Dermis microvascular lymphatic vessel endothelial cell (primary cell): Measurements from ENCODE around the gene TOMM20. TPM values are rescaled to one million over a fixed set of nuclear protein-coding genes. Genes with fewer than 3 reads are reported as not detected.
"Not testable (repeated sequence)": the region's sequence is repeated elsewhere in the genome, so short reads cannot be mapped to it uniquely, and the experiment has no call there.

Experiments used
- DNase-seq, 2 donors: peaks; one replicate each; pipeline versions ENCODE4 v3.0.0 to v3.0.0-alpha.2; 2010; ENCODE audit warnings: low read depth in 2 of 2
- total RNA-seq: library from RNA; depleted of rRNA; stranded (reverse); fragments of >200 nt; gene quantifications from 2 replicates; pipeline ENCODE4 v1.2.1, GENCODE V29; 2014

The TOMM20 gene
- total RNA-seq, 1 donor from 2014 or later: 73.6 TPM

GRCh38 chr1:235102259-235102582 is 26.4 kb downstream of the TOMM20 start:
- DNase-seq: no peak

GRCh38 chr1:235101558-235102258 is 26.9 kb downstream of the TOMM20 start:
- no peak for DNase-seq

GRCh38 chr1:235100194-235100772 is 28.4 kb downstream of the TOMM20 start:
- peak in 1 of 2 donors; percentile 61 for DNase-seq

- DNase-seq: no peak
Measured at GRCh38 chr1:235098991-235099390, 29.6 kb downstream of the TOMM20 start.

- DNase-seq: no peak
Measured at GRCh38 chr1:235098547-235098946, 30.1 kb downstream of the TOMM20 start.

- DNase-seq: not testable (repeated sequence)
Measured at GRCh38 chr1:235097501-235097900, 31.1 kb downstream of the TOMM20 start.

GRCh38 chr1:235095938-235096562 is 32.6 kb downstream of the TOMM20 start:
- DNase-seq: no peak

- DNase-seq: peak in 1 of 2 donors; percentile 67
Measured at GRCh38 chr1:235093696-235094592, 34.7 kb downstream of the TOMM20 start.

- peak in 1 of 2 donors; percentile 49 for DNase-seq
Measured at GRCh38 chr1:235093013-235093695, 35.5 kb downstream of the TOMM20 start.

- DNase-seq: not testable (repeated sequence)
Measured at GRCh38 chr1:235092415-235092814, 36.2 kb downstream of the TOMM20 start.

GRCh38 chr1:235092045-235092406 is 36.6 kb downstream of the TOMM20 start:
- DNase-seq: not testable (repeated sequence)

GRCh38 chr1:235091319-235092044 is 37.2 kb downstream of the TOMM20 start:
- not testable (repeated sequence) for DNase-seq

GRCh38 chr1:235090406-235091069 is 38.1 kb downstream of the TOMM20 start:
- no peak for DNase-seq

GRCh38 chr1:235088907-235089306 is 39.7 kb downstream of the TOMM20 start:
- DNase-seq: no peak

GRCh38 chr1:235088430-235088829 is 40.2 kb downstream of the TOMM20 start:
- DNase-seq: no peak

GRCh38 chr1:235087906-235088305 is 40.7 kb downstream of the TOMM20 start:
- no peak for DNase-seq

- DNase-seq: not testable (repeated sequence)
Measured at GRCh38 chr1:235085411-235086117, 43.1 kb downstream of the TOMM20 start.

GRCh38 chr1:235080788-235081187 is 47.8 kb downstream of the TOMM20 start:
- DNase-seq: not testable (repeated sequence)

GRCh38 chr1:235080297-235080657 is 48.4 kb downstream of the TOMM20 start:
- not testable (repeated sequence) for DNase-seq
